ENCODE measurements around the gene MYG1. TPM values are rescaled to one million over a fixed set of nuclear protein-coding genes. Genes with fewer than 3 reads are reported as not detected.
"Not testable (repeated sequence)": the region's sequence is repeated elsewhere in the genome, so short reads cannot be mapped to it uniquely, and the experiment has no call there.

The MYG1 gene
- total and polyA plus RNA-seq, 2 of the 4 experiments (the other 2 are of a cell fraction): 49.8 to 63.7 TPM

- H3K9ac ChIP-seq (ENCODE audit: low read depth, low read length): not testable (repeated sequence)
- peak overlapping the region; percentile 17; the same call in 1 of the 2 replicates for H4K5ac ChIP-seq (ENCODE audit: low read depth, low read length)
- peak overlapping the region; percentile 81; the same call in 1 of the 2 replicates for H3K4me2 ChIP-seq (ENCODE audit: low read depth, low read length)
Measured at GRCh38 chr12:53297106-53297505, 2.4 kb upstream of the MYG1 start.

More at GRCh38 chr12:53297106-53297505, 2.4 kb upstream of the MYG1 start:
- DNase-seq; H2AFZ ChIP-seq (replicated peaks; ENCODE audit: low read length, poor library complexity); H3K4me3 ChIP-seq (ENCODE audit: insufficient read depth, low read depth, low read length); H3K9me3 ChIP-seq (ENCODE audit: control insufficient read depth, insufficient read depth, low read length); H2AK9ac ChIP-seq (replicated peaks; ENCODE audit: low read depth, low read length, poor library complexity); H4K91ac ChIP-seq (ENCODE audit: insufficient read depth, low read depth, low read length); H3K23ac ChIP-seq (ENCODE audit: low read depth, low read length); H2BK20ac ChIP-seq (ENCODE audit: low read depth, low read length); H3K56ac ChIP-seq (ENCODE audit: extremely low read depth, insufficient read depth, low read length); dilution Hi-C loops (cut with HindIII; ENCODE audit: low sequenced_read_pairs, unreplicated experiment); H4K20me1 ChIP-seq (ENCODE audit: insufficient read depth, low read length); BruUV-seq (replicated peaks); H3K36me3 ChIP-seq (ENCODE audit: control insufficient read depth, insufficient read depth, low read length); H2BK120ac ChIP-seq (ENCODE audit: low read depth, low read length); in situ Hi-C loops (cut with MboI; ENCODE audit: low sequenced_read_pairs); H3K18ac ChIP-seq (ENCODE audit: low read depth, low read length); ATAC-seq (ENCODE audit: low read depth); H3K9me1 ChIP-seq (ENCODE audit: insufficient read depth, low read length); H3K27me3 ChIP-seq (ENCODE audit: control insufficient read depth, insufficient read depth, low read length): not testable (repeated sequence)
- ChIA-PET POLR2A (ENCODE audit: unreplicated experiment) (interaction anchor here (1.5 kb wide), 1 partner anchor 24 kb away, joined by 6 read pairs; the partner anchor contains the start of gene AAAS), CTCF (interaction anchor here (2.1 kb wide), 1 partner anchor 24 kb away, joined by 10 read pairs; the partner anchor contains the start of gene AAAS)
- H2BK5ac ChIP-seq (ENCODE audit: low read depth, low read length, poor library complexity, severe bottlenecking): peak overlapping the region; percentile 91
- H3K79me1 ChIP-seq (ENCODE audit: low read depth in 1 of 2, low read length in 2 of 2): peaks cover 14 to 56% of the 10 kb centered on the region in 2 experiments
- peak overlapping the region; percentile 87; the same call in 1 of the 2 replicates for H2AK5ac ChIP-seq (ENCODE audit: low read depth, low read length)
- peak overlapping the region; percentile 90 for H3K27ac ChIP-seq (ENCODE audit: insufficient read depth, low read length)
- H4K8ac ChIP-seq (ENCODE audit: low read depth in 2 of 2, low read length in 2 of 2): peak overlapping the region in 1 of 2 experiments; percentile 90; a peak in 3 of 4 replicates
- peak overlapping the region; percentile 88; the same call in 1 of the 2 replicates for H3K14ac ChIP-seq (replicated peaks; ENCODE audit: low read depth, low read length)
- intact Hi-C loops (cut with micrococcal nuclease): loop anchor here (5.0 kb wide), 2 partner anchors 140 to 245 kb away; partner anchors contain the start of gene TNS2
- peaks cover 19% of the 10 kb centered on the region for H3K4me1 ChIP-seq (ENCODE audit: control insufficient read depth, insufficient read depth, low read length)
- H3K4ac ChIP-seq (ENCODE audit: low read depth, low read length): peak overlapping the region; percentile 96; the same call in 1 of the 2 replicates
- WGBS, 2 experiments (ENCODE audit: extremely low coverage in 2 of 2, insufficient read length in 1 of 2): 95% methylated on average over 6 of the region's 10 CpGs; no CpG with 5 or more reads in 1 of the 2 experiments
- 0 out of 3 replicates have a peak overlapping the region, but pooled peaks have one; percentile 91 for H2BK15ac ChIP-seq (ENCODE audit: low read depth, low read length)

Data from IMR-90 (cell line).